HEK293T (cell line): ENCODE results near the gene BANK1.

Experiments used
- BHLHE40 ChIP-seq: fragments of 450-650 bp; IDR thresholded peaks from 2 replicates; pipeline ENCODE4 v1.6.1; 2016; ENCODE audit warnings: mild to moderate bottlenecking, moderate library complexity, borderline replicate concordance
- FOXA1 ChIP-seq: fragments of 450-650 bp; IDR thresholded peaks from 2 replicates; pipeline ENCODE4 v1.6.1; 2016; ENCODE audit warnings: mild to moderate bottlenecking
- FOXK2 ChIP-seq: fragments of 450-650 bp; IDR thresholded peaks from 2 replicates; pipeline ENCODE4 v1.6.1; 2016; ENCODE audit warnings: mild to moderate bottlenecking
- L3MBTL2 ChIP-seq: fragments of 450-650 bp; conservative IDR thresholded peaks from 2 replicates; pipeline ENCODE4 v1.6.1; 2016; ENCODE audit warnings: mild to moderate bottlenecking
- NFRKB ChIP-seq: fragments of 450-650 bp; IDR thresholded peaks from 2 replicates; pipeline ENCODE4 v1.6.1; 2016; ENCODE audit warnings: mild to moderate bottlenecking, moderate library complexity
- TARDBP ChIP-seq: fragments of 450-650 bp; IDR thresholded peaks from 2 replicates; pipeline ENCODE4 v1.6.1; 2016

DNA sequence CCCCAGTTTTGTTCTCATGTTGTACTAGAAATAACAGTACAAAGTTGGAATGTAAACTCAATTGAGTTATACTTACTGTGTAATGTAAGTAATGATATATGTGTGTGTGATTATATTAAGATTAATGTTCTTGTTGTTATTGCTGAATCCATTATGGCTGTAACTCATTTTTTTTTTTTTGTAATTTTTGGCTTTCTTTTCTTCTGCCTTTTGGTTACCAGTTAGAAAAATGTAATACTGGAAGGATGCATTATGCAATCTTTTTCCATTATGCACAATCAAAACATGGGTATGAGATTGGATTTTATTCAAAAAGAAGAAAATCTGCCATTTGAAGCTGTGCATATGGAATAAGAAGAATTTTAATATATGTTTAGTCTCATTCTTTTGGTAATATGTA lies 34.0 kb downstream of the BANK1 start:
- no peak for TF ChIP-seq FOXK2
- TF ChIP-seq NFRKB = no peak
- no peak for TF ChIP-seq TARDBP
- no peak for TF ChIP-seq FOXA1
- TF ChIP-seq BHLHE40 = no peak
- TF ChIP-seq L3MBTL2 = no peak
